NB4 (cell line): ENCODE measurements around the gene PSAP.

Experiments
- MAX ChIP-seq: IDR thresholded peaks from 2 replicates; pipeline ENCODE4 v1.6.1; 2011; ENCODE audit warnings: low read depth, low read length
- POLR2A ChIP-seq: IDR thresholded peaks from 2 replicates; pipeline ENCODE4 v1.6.1; 2011; ENCODE audit warnings: mild to moderate bottlenecking; ENCODE audit not compliant: insufficient read length; ENCODE audit errors: extremely low read depth
- TF ChIP-seq, protein P1 (sequence below): IDR thresholded peaks from one replicate; pipeline ENCODE4 v1.5.1; 2012; ENCODE audit warnings: low read depth, low read length

GRCh38 chr10:71900441-71901180, 49.6 kb upstream of the PSAP start:
- no peak for TF ChIP-seq MAX
- TF ChIP-seq, protein P1, sequence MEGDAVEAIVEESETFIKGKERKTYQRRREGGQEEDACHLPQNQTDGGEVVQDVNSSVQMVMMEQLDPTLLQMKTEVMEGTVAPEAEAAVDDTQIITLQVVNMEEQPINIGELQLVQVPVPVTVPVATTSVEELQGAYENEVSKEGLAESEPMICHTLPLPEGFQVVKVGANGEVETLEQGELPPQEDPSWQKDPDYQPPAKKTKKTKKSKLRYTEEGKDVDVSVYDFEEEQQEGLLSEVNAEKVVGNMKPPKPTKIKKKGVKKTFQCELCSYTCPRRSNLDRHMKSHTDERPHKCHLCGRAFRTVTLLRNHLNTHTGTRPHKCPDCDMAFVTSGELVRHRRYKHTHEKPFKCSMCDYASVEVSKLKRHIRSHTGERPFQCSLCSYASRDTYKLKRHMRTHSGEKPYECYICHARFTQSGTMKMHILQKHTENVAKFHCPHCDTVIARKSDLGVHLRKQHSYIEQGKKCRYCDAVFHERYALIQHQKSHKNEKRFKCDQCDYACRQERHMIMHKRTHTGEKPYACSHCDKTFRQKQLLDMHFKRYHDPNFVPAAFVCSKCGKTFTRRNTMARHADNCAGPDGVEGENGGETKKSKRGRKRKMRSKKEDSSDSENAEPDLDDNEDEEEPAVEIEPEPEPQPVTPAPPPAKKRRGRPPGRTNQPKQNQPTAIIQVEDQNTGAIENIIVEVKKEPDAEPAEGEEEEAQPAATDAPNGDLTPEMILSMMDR: no peak
- TF ChIP-seq POLR2A: no peak
